NCI-H2081 (cell line): ENCODE results near the gene BICD1.
"Not testable (repeated sequence)": the region's sequence is repeated elsewhere in the genome, so short reads cannot be mapped to it uniquely, and the experiment has no call there.

ENCODE experiments used
- DNase-seq, 2 experiments: peaks; one replicate each; lab custom pipeline; 2025; lab: John Stamatoyannopoulos, UW

BICD1 gene

GRCh38 chr12:32106517-32107358 lies at the start of gene BICD1:
Gene BICD1, plus strand, starts transcription at chr12:32106847. Its CDS starts 485 bp downstream, at chr12:32107332.
- peak; percentile 81 to 86 for DNase-seq

- no peak for DNase-seq
Observed at GRCh38 chr12:32061033-32061432, 45.6 kb upstream of the BICD1 start.

GRCh38 chr12:32062881-32063280 lies 43.8 kb upstream of the BICD1 start:
- no peak for DNase-seq

DNA sequence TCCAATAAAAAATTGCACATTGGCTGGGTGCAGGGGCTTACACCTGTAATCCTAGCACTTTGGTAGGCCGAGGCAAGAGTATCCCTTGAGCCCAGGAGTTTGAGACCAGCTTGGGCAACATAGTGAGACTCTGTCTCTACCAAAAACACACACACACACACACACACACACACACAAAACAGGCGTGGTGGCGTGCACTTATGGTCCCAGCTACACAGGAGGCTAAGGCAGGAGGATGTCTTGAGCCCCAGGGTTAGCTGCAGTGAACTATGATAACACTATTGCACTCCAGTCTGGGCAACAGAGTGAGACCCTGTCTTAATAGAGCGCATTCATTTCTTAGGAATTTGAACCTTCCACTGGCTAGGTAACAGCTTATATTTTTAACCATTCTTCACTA lies 42.9 kb upstream of the BICD1 start:
- DNase-seq = no peak

DNA sequence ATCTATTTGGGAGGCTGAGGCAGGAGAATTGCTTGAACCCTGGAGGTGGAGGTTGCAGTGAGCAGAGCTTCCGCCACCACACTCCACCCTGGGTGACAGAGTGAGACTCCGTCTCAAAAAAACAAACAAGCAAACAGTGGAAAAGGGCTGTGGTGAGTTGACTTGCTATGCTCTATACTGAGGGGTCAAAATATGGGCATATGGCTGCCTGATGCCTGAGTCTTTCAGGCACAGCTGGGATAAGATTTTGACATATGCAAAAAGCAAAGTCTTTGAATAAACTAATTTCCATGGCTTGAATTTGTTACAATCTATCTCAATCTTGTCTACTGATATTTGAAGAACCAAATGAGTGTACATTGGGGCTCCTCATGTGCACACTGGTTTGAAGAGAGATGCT lies 40.4 kb upstream of the BICD1 start:
- DNase-seq = no peak

- no peak for DNase-seq
Observed at GRCh38 chr12:32069071-32069470, 37.6 kb upstream of the BICD1 start.

- no peak for DNase-seq
Observed at GRCh38 chr12:32069731-32070130, 36.9 kb upstream of the BICD1 start.

- no peak for DNase-seq
Observed at GRCh38 chr12:32070370-32070769, 36.3 kb upstream of the BICD1 start.

GRCh38 chr12:32072102-32072501 lies 34.5 kb upstream of the BICD1 start:
- DNase-seq = no peak

GRCh38 chr12:32074432-32074831 lies 32.2 kb upstream of the BICD1 start:
- no peak for DNase-seq

GRCh38 chr12:32076941-32077340 lies 29.7 kb upstream of the BICD1 start:
- DNase-seq = peak in 1 of 2 experiments; percentile 6

DNA sequence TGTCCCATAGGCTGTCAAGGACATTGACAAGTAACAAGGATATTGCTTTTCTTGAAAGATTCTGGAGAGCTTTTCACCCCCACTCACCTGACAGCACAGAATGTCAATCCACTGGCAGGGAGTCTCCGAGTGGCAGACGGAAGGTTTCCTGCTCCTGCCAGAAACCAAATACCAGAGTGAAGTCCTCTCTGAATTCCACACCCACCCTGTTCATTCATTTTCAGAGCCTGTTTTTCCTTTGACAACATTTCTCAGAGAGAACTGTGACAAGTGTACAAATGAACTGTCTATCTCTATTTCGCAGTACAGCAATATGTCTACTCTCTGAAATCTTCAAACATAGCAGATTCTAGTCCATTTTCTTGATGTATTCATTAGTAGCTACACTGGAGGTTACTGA lies 26.2 kb upstream of the BICD1 start:
- no peak for DNase-seq

DNA sequence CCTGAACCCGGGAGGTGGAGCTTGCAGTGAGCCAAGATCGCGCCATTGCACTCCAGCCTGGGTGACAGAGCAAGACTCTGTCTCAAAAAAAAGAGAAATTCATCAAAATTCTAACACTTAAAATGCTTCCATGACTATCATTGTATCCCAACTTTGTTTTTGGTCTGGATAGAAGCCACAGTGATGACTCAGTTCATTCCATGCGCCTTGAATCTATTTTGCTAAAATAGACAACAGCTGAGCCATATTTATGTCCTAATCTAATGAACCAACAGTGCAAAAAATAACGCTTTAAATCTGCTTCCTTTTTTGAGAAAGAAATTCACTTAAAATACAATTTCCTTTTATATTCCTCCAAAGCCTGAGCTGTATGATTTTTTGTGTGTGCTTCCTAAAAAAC lies 23.2 kb upstream of the BICD1 start:
- no peak for DNase-seq

DNA sequence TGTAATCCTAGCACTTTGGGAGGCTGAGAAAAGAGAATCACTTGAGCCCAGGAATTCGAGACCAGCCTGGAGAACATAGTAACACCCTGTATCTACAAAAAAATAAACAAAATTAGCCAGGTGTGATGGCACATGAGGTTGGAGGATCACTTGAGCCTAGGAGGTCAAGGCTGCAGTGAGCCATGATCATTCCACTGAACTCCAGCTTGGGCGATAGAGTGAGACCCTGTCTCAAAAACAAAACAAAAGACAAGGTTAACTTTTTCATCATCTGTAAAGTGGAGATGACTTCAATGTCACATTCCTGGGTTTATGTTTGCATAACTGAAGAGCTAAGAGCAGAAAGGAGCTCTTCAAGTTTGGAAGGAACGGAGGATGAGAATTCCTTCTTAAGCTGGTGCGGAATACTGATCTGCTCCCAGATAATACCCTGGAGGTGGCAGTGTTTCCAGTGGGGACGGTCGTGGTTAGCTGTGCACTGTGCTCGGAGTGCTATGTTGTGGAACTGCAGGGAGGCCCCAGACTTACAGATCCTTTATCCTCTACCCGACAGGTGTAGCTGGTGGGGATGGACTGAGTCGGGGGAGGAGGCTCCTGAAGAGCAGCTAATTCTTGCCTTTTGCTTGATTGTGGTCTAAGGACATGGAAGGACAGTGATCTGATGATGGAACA lies 22.5 kb upstream of the BICD1 start:
- no peak for DNase-seq

DNA sequence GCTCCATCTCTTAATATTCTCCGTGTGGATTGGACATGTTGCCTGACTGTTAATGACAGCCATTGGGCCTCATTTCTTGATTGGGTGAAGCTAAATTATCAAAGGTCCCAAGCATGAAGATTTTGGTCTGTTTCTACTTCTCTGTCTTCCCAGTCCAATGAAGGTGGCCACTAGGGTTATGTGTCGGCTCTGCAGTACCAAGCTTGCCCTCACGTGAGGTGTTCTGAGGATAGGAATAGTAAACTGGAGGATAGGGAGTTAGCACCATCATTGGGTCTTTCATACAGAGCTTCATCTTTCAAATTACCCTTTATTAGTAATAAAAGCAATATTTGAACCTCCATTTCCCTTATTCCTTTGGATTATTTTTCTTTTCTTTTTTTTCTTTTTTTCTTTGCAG lies 21.9 kb upstream of the BICD1 start:
- DNase-seq = no peak

- no peak for DNase-seq
Observed at GRCh38 chr12:32087306-32087705, 19.3 kb upstream of the BICD1 start.

DNA sequence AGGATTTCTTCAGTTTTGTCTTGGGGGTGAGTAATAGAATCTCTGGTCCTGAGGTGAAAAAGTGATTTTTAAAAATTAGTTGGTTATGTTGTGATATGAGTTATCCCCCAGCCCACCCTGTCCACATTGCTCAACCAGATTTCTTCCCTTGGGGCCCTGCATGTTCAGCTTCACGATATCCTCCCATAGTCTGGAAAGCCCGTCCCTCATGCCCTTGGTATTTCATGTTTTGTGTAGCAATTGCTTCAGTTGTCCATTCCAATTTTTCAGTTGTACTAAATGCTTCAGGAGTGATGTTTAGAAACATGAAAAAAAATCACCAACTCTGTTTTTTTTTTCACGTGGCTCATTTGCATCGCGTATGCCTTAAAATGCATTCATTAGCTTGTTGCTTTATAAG lies 17.5 kb upstream of the BICD1 start:
- DNase-seq = no peak

GRCh38 chr12:32089586-32089985 lies 17.1 kb upstream of the BICD1 start:
- peak in 1 of 2 experiments; percentile 56 for DNase-seq

- no peak for DNase-seq
Observed at GRCh38 chr12:32091696-32092095, 15.0 kb upstream of the BICD1 start.

- no peak for DNase-seq
Observed at GRCh38 chr12:32098112-32098511, 8.5 kb upstream of the BICD1 start.

DNA sequence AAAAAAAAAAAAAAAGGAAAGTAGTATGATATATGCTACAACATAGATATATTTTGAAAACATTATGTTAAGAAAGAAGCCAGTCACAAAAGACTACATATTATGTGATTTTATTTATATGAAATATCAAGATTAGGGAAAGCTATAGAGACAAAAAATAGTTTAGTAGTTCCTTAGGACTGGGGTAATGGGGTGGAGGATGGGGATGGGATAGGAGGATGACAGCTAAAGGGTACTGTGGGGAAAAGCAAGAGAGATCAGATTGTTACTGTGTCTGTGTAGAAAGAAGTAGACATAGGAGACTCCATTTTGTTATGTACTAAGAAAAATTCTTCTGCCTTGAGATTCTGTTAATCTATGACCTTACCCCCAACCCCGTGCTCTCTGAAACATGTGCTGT lies 7.4 kb upstream of the BICD1 start:
- not testable (repeated sequence) for DNase-seq

DNA sequence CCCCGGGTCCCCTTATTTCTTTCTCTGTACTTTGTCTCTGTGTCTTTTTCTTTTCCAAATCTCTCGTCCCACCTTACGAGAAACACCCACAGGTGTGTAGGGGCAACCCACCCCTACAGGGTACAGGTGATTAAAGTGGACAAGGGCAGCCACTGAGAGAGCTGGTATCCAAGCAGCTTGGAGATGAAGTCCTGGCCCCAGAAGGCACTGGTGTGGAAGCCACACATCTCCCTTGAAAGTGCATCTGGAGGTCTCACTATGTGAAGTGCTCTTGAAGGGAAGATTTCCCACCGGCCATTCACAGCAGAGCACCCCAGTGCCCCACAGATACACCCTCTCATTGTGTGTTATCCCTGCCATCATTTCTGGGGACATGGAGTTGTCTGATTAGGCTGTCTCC lies 6.3 kb upstream of the BICD1 start:
- no peak for DNase-seq

DNA sequence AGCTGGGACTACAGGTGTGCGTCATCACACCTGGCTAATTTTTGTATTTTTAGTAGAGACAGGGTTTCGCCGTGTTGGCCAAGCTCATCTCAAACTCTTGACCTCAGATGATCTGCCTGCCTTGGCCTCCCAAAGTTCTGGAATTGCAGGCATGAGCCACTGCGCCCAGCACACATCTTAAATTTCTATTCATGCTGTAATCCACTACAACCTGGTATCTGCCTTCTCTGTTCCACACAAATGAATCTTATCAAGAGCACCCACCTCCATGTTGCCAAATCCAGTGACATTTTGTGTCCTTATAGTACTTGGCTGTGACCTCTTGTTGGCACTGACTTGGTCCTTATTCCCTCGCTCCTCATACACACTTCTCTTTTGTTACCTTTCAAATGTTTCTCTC lies 5.8 kb upstream of the BICD1 start:
- no peak for DNase-seq

- DNase-seq = no peak
Observed at GRCh38 chr12:32102234-32102633, 4.4 kb upstream of the BICD1 start.
